GM19025 (cell line): Measurements from ENCODE around the gene ADARB2.
"Not testable (repeated sequence)": the region's sequence is repeated elsewhere in the genome, so short reads cannot be mapped to it uniquely, and the experiment has no call there.

Experiments used
- ATAC-seq: cut with Tn5 transposase; IDR thresholded peaks from one replicate; pipeline ENCODE4 v1.9.1; 2021; ENCODE audit warnings: mild to moderate bottlenecking, low read depth, moderate library complexity; ENCODE audit not compliant: unreplicated experiment

The ADARB2 gene

GRCh38 chr10:1158536-1158935 lies 578.8 kb downstream of the ADARB2 start:
- ATAC-seq = not testable (repeated sequence)

GRCh38 chr10:1158066-1158465 lies 579.3 kb downstream of the ADARB2 start:
- ATAC-seq = no peak

DNA sequence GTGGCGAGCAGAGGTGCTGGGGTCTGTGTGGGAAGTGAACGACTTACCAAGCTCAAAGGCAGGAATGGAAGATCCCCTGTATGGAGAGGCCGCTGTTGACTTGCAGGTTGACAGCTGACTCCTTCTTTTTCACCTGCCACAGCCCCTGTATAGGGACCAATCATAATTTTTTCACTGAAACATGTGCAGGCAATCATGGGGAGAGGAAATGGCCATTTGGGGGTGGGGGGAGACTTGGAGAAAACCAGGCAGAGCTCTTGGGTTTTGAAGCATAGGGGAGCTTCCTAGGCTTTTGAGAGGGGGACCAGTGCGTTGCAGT lies 579.8 kb downstream of the ADARB2 start:
- no peak for ATAC-seq

GRCh38 chr10:1156921-1157614 lies 580.3 kb downstream of the ADARB2 start:
- ATAC-seq = no peak

GRCh38 chr10:1156616-1156886 lies 580.8 kb downstream of the ADARB2 start:
- no peak for ATAC-seq

DNA sequence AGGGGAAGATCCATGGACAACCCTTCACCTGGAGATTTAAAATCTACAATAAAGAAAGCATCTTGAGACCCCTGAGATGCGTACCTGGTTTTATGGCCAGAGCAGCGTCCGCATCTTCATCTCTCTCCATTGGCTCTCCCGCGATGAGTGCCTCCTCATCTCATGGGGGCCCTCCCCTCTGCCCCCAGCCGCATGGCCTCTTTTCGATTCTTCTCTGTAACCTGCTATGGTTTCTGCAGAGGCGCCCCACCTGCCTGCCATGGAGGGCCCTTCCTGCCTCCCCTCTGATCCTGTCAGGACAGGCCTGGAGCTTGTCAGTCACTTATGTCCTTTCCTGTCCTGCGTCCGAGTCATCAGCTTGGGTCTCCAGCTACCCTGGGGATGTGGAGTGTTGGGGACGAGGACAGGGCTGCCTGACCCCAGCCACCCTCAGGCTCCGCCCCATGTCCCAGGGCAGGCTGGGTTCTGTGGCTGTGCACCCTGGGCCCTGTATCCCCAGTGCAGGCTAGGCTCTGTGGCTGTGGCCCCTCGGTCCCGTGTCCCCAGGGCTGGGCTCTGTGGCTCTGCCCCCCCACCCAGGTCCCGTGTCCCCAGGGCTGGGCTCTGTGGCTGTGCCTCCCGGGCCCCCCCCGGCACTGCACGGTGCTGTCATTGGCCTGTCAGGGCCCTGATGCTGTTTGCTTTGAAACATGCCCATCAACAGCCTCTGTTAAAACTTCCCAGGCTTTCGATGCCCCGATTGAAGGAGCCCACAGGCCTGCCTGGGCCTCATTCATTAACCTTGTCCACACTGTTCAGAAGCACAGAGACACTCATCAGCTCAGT lies 581.3 kb downstream of the ADARB2 start:
- no peak for ATAC-seq

DNA sequence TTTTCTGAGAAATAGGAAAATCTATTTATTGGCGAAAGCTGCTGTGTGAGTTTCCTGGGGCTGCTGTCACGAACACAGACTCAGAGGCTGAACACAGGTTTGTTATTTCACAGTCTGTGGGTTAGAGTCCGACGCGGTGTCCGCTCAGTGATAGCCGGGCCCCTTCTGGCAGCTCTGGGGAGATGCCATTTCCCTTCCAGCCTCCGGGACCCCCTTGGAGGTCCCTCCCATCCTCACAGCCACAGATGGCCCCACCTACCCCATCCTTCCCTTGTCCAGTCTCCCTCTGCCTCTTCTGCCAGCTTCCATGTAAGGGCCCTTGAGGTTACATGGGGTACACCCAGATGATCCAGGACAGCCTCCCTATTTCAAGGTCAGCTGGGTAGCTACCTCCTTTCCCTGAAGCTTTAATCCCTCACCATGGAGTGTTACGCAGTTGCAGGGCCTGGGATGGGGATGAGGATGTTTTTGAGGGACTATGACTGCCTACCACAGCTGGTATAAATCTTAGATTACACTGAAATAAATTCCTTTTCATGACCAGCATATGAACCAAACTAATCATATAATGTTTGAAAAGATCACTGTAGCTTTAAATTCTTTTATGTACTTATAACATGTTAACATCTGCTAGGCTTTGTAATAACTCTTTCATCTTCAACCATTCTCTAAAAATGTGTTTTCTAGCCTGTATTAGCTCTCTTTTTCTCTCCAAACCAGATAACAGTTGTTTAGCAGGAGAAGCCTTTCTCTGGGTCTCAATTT lies 582.6 kb downstream of the ADARB2 start:
- ATAC-seq = no peak

- no peak for ATAC-seq
Measured at GRCh38 chr10:1153805-1154351, 583.4 kb downstream of the ADARB2 start.

DNA sequence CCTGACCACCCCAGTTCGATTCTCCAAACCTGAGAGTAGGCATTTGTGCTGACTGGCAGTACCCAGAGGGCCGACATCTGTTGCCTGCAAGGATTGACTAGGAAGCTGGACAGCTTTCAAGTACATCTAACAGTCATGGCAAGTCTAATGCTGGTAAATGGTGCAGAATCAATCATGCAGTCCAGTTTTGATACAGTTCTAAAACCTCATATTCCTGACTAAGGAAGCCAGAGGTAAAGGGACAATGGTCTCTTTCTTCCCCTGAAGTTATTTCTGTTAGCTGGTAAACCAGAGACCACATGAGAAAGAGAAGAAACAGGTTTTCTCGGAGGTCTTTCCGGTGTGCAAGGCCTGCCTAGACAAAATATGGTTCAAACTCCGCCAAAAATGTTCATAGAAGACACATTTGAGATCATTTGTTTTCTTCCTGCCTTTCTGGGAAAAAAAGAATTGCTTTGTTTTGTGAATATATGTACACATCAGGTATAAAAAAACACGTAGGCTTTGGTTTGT lies 584.0 kb downstream of the ADARB2 start:
- ATAC-seq = no peak

GRCh38 chr10:1152386-1153250 lies 584.7 kb downstream of the ADARB2 start:
- ATAC-seq = no peak

DNA sequence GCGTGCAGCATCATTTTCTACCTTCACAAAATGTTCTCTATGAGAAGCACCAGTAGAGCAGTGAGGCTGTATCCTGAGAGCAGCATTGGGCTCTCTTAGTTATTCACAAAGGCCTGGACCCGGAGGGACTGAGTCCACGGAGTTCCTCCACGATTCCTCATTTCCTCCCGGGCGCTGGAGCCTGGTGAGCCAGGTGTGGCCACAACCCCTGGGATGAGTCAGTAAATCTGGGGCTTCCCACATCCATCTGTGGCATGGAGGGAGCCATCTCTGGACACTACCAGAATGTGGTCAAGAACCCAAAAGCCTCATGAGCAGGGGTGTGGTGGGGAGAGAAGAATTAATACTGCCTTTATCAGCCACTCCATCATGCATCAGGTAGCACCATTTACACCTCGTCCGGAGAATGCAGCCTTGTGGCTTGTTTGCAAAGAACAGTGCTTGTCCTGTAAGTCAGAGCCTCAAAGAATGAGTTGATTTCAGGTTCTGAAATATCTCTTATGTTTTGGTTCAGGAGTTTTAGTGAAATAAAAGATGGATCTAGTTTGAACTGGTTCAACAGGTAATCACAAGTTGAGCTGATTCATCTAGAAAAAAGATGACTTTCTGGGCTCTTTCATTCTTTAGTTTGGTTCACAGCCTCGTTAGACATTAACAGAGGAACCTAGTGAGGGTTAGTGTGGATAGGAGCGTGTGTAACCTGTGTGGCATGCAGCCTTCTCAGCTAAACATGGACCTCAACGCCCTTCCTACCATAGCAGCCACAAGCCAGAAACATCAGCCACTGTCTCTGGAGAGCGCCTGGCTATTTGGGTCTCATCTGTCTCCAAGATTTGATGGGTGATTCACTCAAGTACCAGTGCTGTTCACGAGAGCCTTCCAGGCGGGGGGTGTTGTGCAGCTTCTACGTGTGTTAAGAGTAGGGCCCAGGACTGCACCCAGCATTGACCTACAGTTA lies 586.0 kb downstream of the ADARB2 start:
- peak; percentile 59 for ATAC-seq

GRCh38 chr10:1150638-1150955 lies 586.7 kb downstream of the ADARB2 start:
- no peak for ATAC-seq

- no peak for ATAC-seq
Measured at GRCh38 chr10:1149793-1150637, 587.3 kb downstream of the ADARB2 start.

DNA sequence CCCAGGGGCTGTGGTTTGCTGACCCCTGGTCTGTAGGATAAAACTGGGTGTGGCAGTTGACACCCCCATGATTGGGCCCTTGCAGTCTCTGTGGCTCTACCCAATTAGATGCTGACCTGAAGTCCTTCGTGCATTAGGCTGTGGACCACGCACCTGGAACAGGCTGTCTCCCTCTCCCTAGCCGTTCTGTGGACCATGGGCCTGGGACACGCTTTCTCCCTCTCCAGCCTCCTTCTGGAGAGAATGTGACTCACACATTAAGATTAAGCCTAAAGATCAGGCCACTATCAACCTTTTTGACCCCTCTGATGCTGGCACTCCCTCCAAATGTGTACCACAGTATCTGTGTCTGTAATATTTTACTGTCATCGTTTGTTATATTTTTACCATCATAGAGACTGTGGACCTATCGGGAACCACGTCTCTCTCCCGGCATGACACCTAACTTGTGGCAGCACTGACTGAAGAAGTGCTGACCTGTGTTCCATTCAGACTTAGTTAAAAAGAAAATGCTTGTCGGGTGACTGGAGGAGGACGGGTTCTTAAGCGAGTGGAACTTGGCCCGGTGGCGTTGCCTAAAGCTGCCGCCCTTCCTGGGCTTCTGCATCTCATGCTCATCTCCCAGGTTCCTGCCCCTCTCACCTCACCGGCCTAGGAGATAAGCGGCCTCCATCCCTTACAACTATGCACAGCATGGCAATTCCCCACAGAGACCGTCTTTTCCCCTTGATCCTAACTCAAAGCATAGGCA lies 588.3 kb downstream of the ADARB2 start:
- ATAC-seq = no peak

DNA sequence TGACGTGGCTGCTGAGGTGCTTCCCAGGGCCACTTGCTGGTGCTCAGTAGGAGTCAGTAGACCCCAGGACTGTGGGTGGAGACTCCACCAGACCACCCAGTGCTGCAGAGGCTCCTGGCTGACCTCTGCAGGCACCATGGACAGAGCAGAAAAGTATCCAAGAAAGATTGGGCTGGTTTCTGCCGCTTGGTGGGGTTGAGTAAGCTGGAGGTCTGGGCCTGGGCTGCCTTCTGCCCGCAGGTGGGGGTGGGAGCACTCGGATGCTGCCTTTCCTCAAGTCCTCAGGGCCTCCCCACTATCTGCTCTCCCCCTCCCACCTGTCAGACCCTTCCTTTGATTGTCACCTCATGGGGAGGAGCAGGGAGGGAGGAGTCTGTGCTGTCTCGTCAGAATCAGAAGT lies 589.5 kb downstream of the ADARB2 start:
- ATAC-seq = no peak

DNA sequence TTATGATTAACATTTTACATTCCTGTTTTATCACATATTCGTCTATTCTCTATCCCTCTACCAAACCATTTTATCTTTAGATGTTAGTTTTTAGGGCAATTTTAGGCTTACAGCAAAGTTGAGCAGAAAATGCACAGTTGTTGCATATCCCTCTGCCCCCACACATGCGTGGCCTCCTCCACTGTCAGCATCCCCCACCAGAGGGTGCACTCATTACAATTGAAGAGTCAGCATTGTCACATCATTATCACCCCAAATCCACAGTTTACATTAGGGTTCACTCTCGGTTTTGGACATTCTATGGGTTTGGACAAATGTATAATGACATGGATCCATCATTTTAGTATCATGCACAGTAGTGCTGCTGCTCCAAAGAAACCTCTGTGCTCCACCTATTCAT lies 594.7 kb downstream of the ADARB2 start:
- no peak for ATAC-seq

DNA sequence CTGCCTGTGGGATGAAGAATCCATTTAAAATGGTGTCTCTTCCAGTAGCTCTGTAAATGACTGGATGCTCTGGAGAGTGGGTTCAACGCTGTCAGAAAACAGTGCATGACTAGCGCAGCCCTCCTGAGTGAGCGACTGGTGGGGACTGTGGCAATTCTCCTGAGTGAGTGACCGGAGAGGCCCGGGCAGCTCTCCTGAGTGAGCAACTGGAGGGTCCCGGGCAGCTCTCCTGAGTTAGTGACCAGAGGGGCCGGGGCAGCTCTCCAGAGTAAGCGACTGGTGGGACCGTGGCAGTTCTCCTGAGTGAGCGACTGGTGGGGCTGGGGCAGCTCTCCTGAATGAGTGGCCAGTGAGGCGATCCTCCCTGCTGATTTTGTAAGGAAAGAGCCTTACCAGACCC lies 595.6 kb downstream of the ADARB2 start:
- ATAC-seq = no peak

GRCh38 chr10:1141261-1141660 lies 596.1 kb downstream of the ADARB2 start:
- no peak for ATAC-seq
